MM.1S (cell line): ENCODE results near the gene TUBA8.
"Not testable (repeated sequence)": the region's sequence is repeated elsewhere in the genome, so short reads cannot be mapped to it uniquely, and the experiment has no call there.

Experiments
- DNase-seq: peaks from one replicate; pipeline ENCODE4 v3.0.0-alpha.2; 2015
- H2AFZ ChIP-seq: fragments of 300-600 bp; sonication (generic); 2 replicates; pipeline ENCODE4 v1.6.0; 2016; ENCODE audit warnings: antibody characterized with exemption, low read length
- H3F3A ChIP-seq: fragments of 300-600 bp; sonication (generic); 2 replicates; pipeline ENCODE4 v1.6.1; 2016; ENCODE audit warnings: mild to moderate bottlenecking, antibody characterized with exemption, low read length, moderate library complexity, mixed read lengths; ENCODE audit not compliant: insufficient read depth
- H3K27ac ChIP-seq: fragments of 300-600 bp; sonication (generic); 2 replicates; pipeline ENCODE4 v1.5.1; 2016; ENCODE audit warnings: mild to moderate bottlenecking, low read length
- H3K27me3 ChIP-seq: fragments of 300-600 bp; sonication (generic); replicated peaks from 2 replicates; pipeline ENCODE4 v1.6.0; 2016; ENCODE audit warnings: low read length; ENCODE audit not compliant: insufficient read depth
- H3K36me3 ChIP-seq: fragments of 300-600 bp; sonication (generic); replicated peaks from 2 replicates; pipeline ENCODE4 v1.6.1; 2016; ENCODE audit warnings: mild to moderate bottlenecking, low read length, mixed read lengths; ENCODE audit not compliant: insufficient read depth
- H3K4me1 ChIP-seq: fragments of 300-600 bp; sonication (generic); 2 replicates; pipeline ENCODE4 v1.6.1; 2016; ENCODE audit warnings: low read length, mixed read lengths
- H3K4me2 ChIP-seq: fragments of 300-600 bp; sonication (generic); 2 replicates; pipeline ENCODE4 v1.6.0; 2016; ENCODE audit warnings: low read depth, low read length
- H3K4me3 ChIP-seq: fragments of 300-600 bp; sonication (generic); 2 replicates; pipeline ENCODE4 v1.5.1; 2016; ENCODE audit warnings: low read length, mixed read lengths
- H3K79me2 ChIP-seq: fragments of 300-600 bp; sonication (generic); 2 replicates; pipeline ENCODE4 v1.6.1; 2016; ENCODE audit warnings: mixed run types, low read length, mixed read lengths
- H3K9ac ChIP-seq: fragments of 300-600 bp; sonication (generic); 2 replicates; pipeline ENCODE4 v1.6.1; 2016; ENCODE audit warnings: low read length, mixed read lengths
- H3K9me2 ChIP-seq: fragments of 300-600 bp; sonication (generic); replicated peaks from 2 replicates; pipeline ENCODE4 v1.6.1; 2016; ENCODE audit warnings: mild to moderate bottlenecking, low read length, mixed read lengths; ENCODE audit not compliant: insufficient read depth
- H3K9me3 ChIP-seq: fragments of 300-600 bp; sonication (generic); replicated peaks from 2 replicates; pipeline ENCODE4 v1.6.1; 2016; ENCODE audit warnings: mild to moderate bottlenecking, low read length, mixed read lengths; ENCODE audit not compliant: insufficient read depth
- H4K20me1 ChIP-seq: fragments of 300-600 bp; sonication (generic); 2 replicates; pipeline ENCODE4 v1.6.1; 2016; ENCODE audit warnings: mild to moderate bottlenecking, low read length, moderate library complexity, mixed read lengths; ENCODE audit not compliant: insufficient read depth
- CTCF ChIP-seq: fragments of 300-600 bp; sonication (generic); IDR thresholded peaks from 2 replicates; pipeline ENCODE4 v1.5.1; 2016; ENCODE audit warnings: antibody characterized with exemption, low read length, mixed read lengths
- EZH2 ChIP-seq: fragments of 300-600 bp; sonication (generic); optimal IDR thresholded peaks from 2 replicates; pipeline ENCODE3; 2017; ENCODE audit warnings: low read depth, mild to moderate bottlenecking, antibody characterized with exemption, low read length, mixed read lengths
- EZH2phosphoT487 ChIP-seq: fragments of 300-600 bp; sonication (generic); IDR thresholded peaks from 2 replicates; pipeline ENCODE4 v1.6.1; 2018; ENCODE audit warnings: antibody characterized with exemption, low read length

The TUBA8 gene

GRCh38 chr22:18136563-18137320 lies 26.1 kb downstream of the TUBA8 start:
- no peaks in the 10 kb centered on the region for H3K4me1 ChIP-seq
- no peaks in the 10 kb centered on the region for H3K9me3 ChIP-seq
- DNase-seq: no peak
- no peaks in the 10 kb centered on the region for H3K27me3 ChIP-seq
- no peak overlapping the region for H3K4me3 ChIP-seq
- no peaks in the 10 kb centered on the region for H3K36me3 ChIP-seq
- H3K4me2 ChIP-seq: no peak overlapping the region
- H3K27ac ChIP-seq: no peak overlapping the region
- no peak for TF ChIP-seq EZH2
- TF ChIP-seq EZH2phosphoT487: no peak
- TF ChIP-seq CTCF: no peak
- no peak overlapping the region for H2AFZ ChIP-seq
- no peaks in the 10 kb centered on the region for H3K79me2 ChIP-seq
- no peaks in the 10 kb centered on the region for H3K9me2 ChIP-seq
- no peaks in the 10 kb centered on the region for H4K20me1 ChIP-seq
- no peaks in the 10 kb centered on the region for H3F3A ChIP-seq
- no peak overlapping the region for H3K9ac ChIP-seq

- not testable (repeated sequence) for H3K27me3 ChIP-seq
Measured at GRCh38 chr22:18141004-18141403, 30.4 kb downstream of the TUBA8 start.

GRCh38 chr22:18144105-18144504 lies 33.5 kb downstream of the TUBA8 start:
- TF ChIP-seq EZH2phosphoT487 (no peak), CTCF (no peak), EZH2 (no peak)
- no peak overlapping the region for H2AFZ ChIP-seq
- DNase-seq: no peak
- H3K36me3 ChIP-seq: no peaks in the 10 kb centered on the region
- no peak overlapping the region for H3K4me2 ChIP-seq
- H3K79me2 ChIP-seq: no peaks in the 10 kb centered on the region
- H3K9me3 ChIP-seq: no peaks in the 10 kb centered on the region
- no peaks in the 10 kb centered on the region for H3K27me3 ChIP-seq
- no peak overlapping the region for H3K9ac ChIP-seq
- no peaks in the 10 kb centered on the region for H3K4me1 ChIP-seq
- H3F3A ChIP-seq: peaks cover under 1% of the 10 kb centered on the region
- H3K4me3 ChIP-seq: no peak overlapping the region
- no peaks in the 10 kb centered on the region for H3K9me2 ChIP-seq
- H3K27ac ChIP-seq: no peak overlapping the region
- no peaks in the 10 kb centered on the region for H4K20me1 ChIP-seq

More at GRCh38 chr22:18141004-18141403, 30.4 kb downstream of the TUBA8 start:
- H3K4me3 ChIP-seq, H4K20me1 ChIP-seq, H3K79me2 ChIP-seq, H3K9me3 ChIP-seq, H3K27ac ChIP-seq, H2AFZ ChIP-seq, H3F3A ChIP-seq, H3K9me2 ChIP-seq, H3K4me1 ChIP-seq, H3K36me3 ChIP-seq, H3K4me2 ChIP-seq, H3K9ac ChIP-seq, DNase-seq: not testable (repeated sequence)

- no peak overlapping the region for H3K9ac ChIP-seq
- H2AFZ ChIP-seq: no peak overlapping the region
- peaks cover 6% of the 10 kb centered on the region for H3F3A ChIP-seq
- H3K36me3 ChIP-seq: no peaks in the 10 kb centered on the region
- no peak for DNase-seq
- TF ChIP-seq EZH2phosphoT487 (no peak), EZH2 (no peak), CTCF (no peak)
- H3K4me1 ChIP-seq: no peaks in the 10 kb centered on the region
- no peaks in the 10 kb centered on the region for H3K79me2 ChIP-seq
- H4K20me1 ChIP-seq: no peaks in the 10 kb centered on the region
- no peaks in the 10 kb centered on the region for H3K9me2 ChIP-seq
- H3K9me3 ChIP-seq: no peaks in the 10 kb centered on the region
- no peaks in the 10 kb centered on the region for H3K27me3 ChIP-seq
- no peak overlapping the region for H3K27ac ChIP-seq
- H3K4me2 ChIP-seq: no peak overlapping the region
- H3K4me3 ChIP-seq: no peak overlapping the region
Measured at GRCh38 chr22:18145676-18146388, 35.2 kb downstream of the TUBA8 start.
